ENCODE measurements around the gene SLC26A6. TPM values are rescaled to one million over a fixed set of nuclear protein-coding genes. Genes with fewer than 3 reads are reported as not detected.

SLC26A6 gene
- total RNA-seq, 1 experiment from 2014 or later: 36.3 TPM

- peaks cover 34% of the 10 kb centered on the region for H3K4me1 ChIP-seq (ENCODE audit: control insufficient read depth, insufficient read depth, low read length)
- H3K4me3 ChIP-seq (ENCODE audit: low read depth in 2 of 2, low read length in 2 of 2): peak within 1 kb of the TSS; percentile 32 to 43
- CTCF ChIA-PET: no interaction called here
- no TSS peak for BruUV-seq (replicated peaks)
- intact Hi-C loops (cut with micrococcal nuclease; ENCODE audit: unreplicated experiment) (no loop called here), in situ Hi-C loops (cut with HindIII; ENCODE audit: low pct_unique_long_range_greater_than_20kb, low sequenced_read_pairs) (no loop called here)
- peak within 1 kb of the TSS; percentile 57 for H3K27ac ChIP-seq (ENCODE audit: low read length)
- DNase-seq (ENCODE audit: low read depth, low spot score) (no peak), ATAC-seq (peak; percentile 35)
- H3K9me3 ChIP-seq (ENCODE audit: control insufficient read depth, insufficient read depth, low read depth, low read length): no peaks in the 10 kb centered on the region
- TF ChIP-seq SIN3A (IDR thresholded peaks at IDR 0.05; ENCODE audit: borderline replicate concordance, insufficient read depth, low read depth, low read length): no peak
- TF ChIP-seq TCF7L2 (IDR thresholded peaks at IDR 0.05; ENCODE audit: low read depth, low read length): no peak
- no peak; the same call in 1 of the 2 replicates for TF ChIP-seq POLR2AphosphoS5 (IDR thresholded peaks at IDR 0.05; ENCODE audit: low read depth, low read length)
- TF ChIP-seq CTCF (IDR thresholded peaks at IDR 0.05): no peak
- TF ChIP-seq REST (IDR thresholded peaks at IDR 0.05; ENCODE audit: insufficient read depth in 1 of 2, low read depth in 2 of 2, low read length in 1 of 2): no peak
- H3K27me3 ChIP-seq (ENCODE audit: control insufficient read depth, insufficient read depth, low read length): no peaks in the 10 kb centered on the region
- POLR2A ChIA-PET: no interaction called here
- no peaks in the 10 kb centered on the region for H3K36me3 ChIP-seq (ENCODE audit: control insufficient read depth, insufficient read depth, low read length)
These were observed 40.2 kb downstream of the SLC26A6 start, which contains the start of gene COL7A1 for GRCh38 chr3:48595075-48595525. TSS of gene COL7A1 (minus strand) at chr3:48595329. CDS start at chr3:48595159, 170 bp downstream.

GRCh38 chr3:48594417-48595049 lies 40.7 kb downstream of the SLC26A6 start:
- no peaks in the 10 kb centered on the region for H3K27me3 ChIP-seq (ENCODE audit: control insufficient read depth, insufficient read depth, low read length)
- peak overlapping the region; percentile 32 to 43 for H3K4me3 ChIP-seq (ENCODE audit: low read depth in 2 of 2, low read length in 2 of 2)
- no peaks in the 10 kb centered on the region for H3K9me3 ChIP-seq (ENCODE audit: control insufficient read depth, insufficient read depth, low read depth, low read length)
- no peaks in the 10 kb centered on the region for H3K36me3 ChIP-seq (ENCODE audit: control insufficient read depth, insufficient read depth, low read length)
- intact Hi-C loops (cut with micrococcal nuclease; ENCODE audit: unreplicated experiment): no loop called here
- TSS peak; percentile 73 for BruUV-seq (replicated peaks)
- in situ Hi-C loops (cut with HindIII; ENCODE audit: low pct_unique_long_range_greater_than_20kb, low sequenced_read_pairs): no loop called here
- POLR2A ChIA-PET: no interaction called here
- peaks cover 34% of the 10 kb centered on the region for H3K4me1 ChIP-seq (ENCODE audit: control insufficient read depth, insufficient read depth, low read length)
- peak overlapping the region; percentile 57; the same call in 1 of the 2 replicates for H3K27ac ChIP-seq (ENCODE audit: low read length)
- CTCF ChIA-PET: no interaction called here
- DNase-seq (ENCODE audit: low read depth, low spot score) (no peak), ATAC-seq (peak; percentile 3)
- no peak for TF ChIP-seq CTCF (IDR thresholded peaks at IDR 0.05)
- TF ChIP-seq TCF7L2 (IDR thresholded peaks at IDR 0.05; ENCODE audit: low read depth, low read length): no peak
- no peak for TF ChIP-seq REST (IDR thresholded peaks at IDR 0.05; ENCODE audit: insufficient read depth in 1 of 2, low read depth in 2 of 2, low read length in 1 of 2)
- no peak for TF ChIP-seq POLR2AphosphoS5 (IDR thresholded peaks at IDR 0.05; ENCODE audit: low read depth, low read length)
- no peak for TF ChIP-seq SIN3A (IDR thresholded peaks at IDR 0.05; ENCODE audit: borderline replicate concordance, insufficient read depth, low read depth, low read length)
